ENCODE measurements around the gene ROBO1.

GRCh38 chr3:78565712-78566111 lies 1202.1 kb downstream of the ROBO1 start:
- no peak for TF ChIP-seq CTCF (conservative IDR thresholded peaks at IDR 0.05; ENCODE audit: low read depth, low read length)
- no peak for TF ChIP-seq EZH2 (IDR thresholded peaks at IDR 0.05; ENCODE audit: borderline replicate concordance, low read depth, low read length, poor library complexity, severe bottlenecking)

All from A673 (cell line).